HCT116 (cell line): Measurements from ENCODE around the gene DGKB. TPM values are rescaled to one million over a fixed set of nuclear protein-coding genes. Genes with fewer than 3 reads are reported as not detected.

Experiments used
- ATAC-seq: fragments of 200-7000 bp; cut with Tn5 transposase; 2 replicates; pipeline ENCODE4 v1.9.1; 2020; ENCODE audit warnings: mild to moderate bottlenecking, moderate library complexity
- BruUV-seq: library from RNA; stranded (reverse); fragments of 400-500 nt; replicated peaks from 2 replicates; lab custom pipeline; 2021; lab: Mats Ljungman, UMichigan
- CTCF ChIA-PET: fragments of 300-600 bp; sonication (Branson Sonifier 250); formaldehyde crosslinking; loops from one replicate; lab custom pipeline; 2021; ENCODE audit warnings: antibody characterized with exemption; lab: Charles Lee
- POLR2A ChIA-PET: fragments of 300-600, 350-600 bp; sonication (Branson Sonifier 250); formaldehyde crosslinking; loops from one replicate; lab custom pipeline; 2021; ENCODE audit warnings: antibody characterized with exemption; lab: Charles Lee
- RAD21 ChIA-PET, 2 experiments: fragments of 300-600 bp; sonication (Branson Sonifier 250); formaldehyde crosslinking; loops; one replicate each; lab custom pipeline; 2023; ENCODE audit warnings: low total read pairs in 2 of 2; ENCODE audit not compliant: uncharacterized antibody in 2 of 2, unreplicated experiment in 2 of 2, low non-redundant PET in 1 of 2; lab: Charles Lee
- DNase-seq: peaks from one replicate; pipeline ENCODE4 v3.0.0-alpha.2; 2010; ENCODE audit warnings: low read depth, low spot score
- H2AFZ ChIP-seq: fragments of 200-600 bp; shearing (Covaris generic), sonication (generic); 2 replicates; pipeline ENCODE4 v1.6.1; 2017; ENCODE audit warnings: low read depth, mixed run types, mixed read lengths, antibody characterized with exemption, low read length; ENCODE audit not compliant: poor library complexity, severe bottlenecking
- H3K27ac ChIP-seq: 2 replicates; pipeline ENCODE4 v1.5.1; 2012; ENCODE audit warnings: low read depth, low read length
- H3K27me3 ChIP-seq: fragments of 200-600 bp; sonication (generic); 2 replicates; pipeline ENCODE4 v1.6.1; 2016; ENCODE audit warnings: mixed run types, low read length, mixed read lengths; ENCODE audit not compliant: insufficient read depth
- H3K36me3 ChIP-seq, 2 experiments: fragments of 200-500 bp in 1 of 2; fragments of 200-600 bp in 1 of 2; sonication (Bioruptor generic) in 1 of 2; sonication (generic) in 1 of 2; 2 replicates each; pipeline versions ENCODE4 v1.5.1 to v1.6.1; 2014 to 2016; ENCODE audit warnings: low read length in 2 of 2, inconsistent platforms in 1 of 2, mixed read lengths in 1 of 2, mixed run types in 1 of 2; ENCODE audit not compliant: insufficient read depth in 2 of 2, control insufficient read depth in 1 of 2
- H3K4me1 ChIP-seq, 2 experiments: fragments of 200-600 bp in 1 of 2; sonication (generic) in 1 of 2; 2 replicates each; pipeline versions ENCODE4 v1.5.1 to v1.6.1; 2012 to 2017; ENCODE audit warnings: low read length in 2 of 2, inconsistent platforms in 1 of 2, mild to moderate bottlenecking in 1 of 2, mixed read lengths in 1 of 2, mixed run types in 1 of 2, moderate library complexity in 1 of 2; ENCODE audit not compliant: insufficient read depth in 2 of 2, control insufficient read depth in 1 of 2
- H3K4me2 ChIP-seq: fragments of 200-600 bp; sonication (generic); 2 replicates; pipeline ENCODE4 v1.6.1; 2017; ENCODE audit warnings: mixed run types, low read length, mixed read lengths
- H3K4me3 ChIP-seq, 2 experiments: fragments of 200-600 bp in 1 of 2; sonication (generic) in 1 of 2; replicated peaks in 1 of 2; 2 replicates each; pipeline ENCODE4 v1.5.1; 2011 to 2016; ENCODE audit warnings: low read length in 2 of 2, control low read depth in 1 of 2, low read depth in 1 of 2, mild to moderate bottlenecking in 1 of 2, mixed read lengths in 1 of 2, mixed run types in 1 of 2
- H3K79me2 ChIP-seq: fragments of 200-600 bp; sonication (generic); 2 replicates; pipeline ENCODE4 v1.6.1; 2017; ENCODE audit warnings: mild to moderate bottlenecking, mixed run types, low read length, moderate library complexity, mixed read lengths; ENCODE audit not compliant: insufficient read depth
- H3K9ac ChIP-seq: fragments of 200-600 bp; sonication (generic); 2 replicates; pipeline ENCODE4 v1.6.1; 2016; ENCODE audit warnings: low read length, mixed read lengths
- H3K9me2 ChIP-seq: fragments of 200-600 bp; sonication (generic), shearing (Covaris generic); 2 replicates; pipeline ENCODE4 v1.6.1; 2017; ENCODE audit warnings: mixed run types, mild to moderate bottlenecking, moderate library complexity; ENCODE audit not compliant: insufficient read depth
- H3K9me3 ChIP-seq, 2 experiments: fragments of 200-500 bp in 1 of 2; fragments of 200-600 bp in 1 of 2; sonication (Bioruptor generic) in 1 of 2; sonication (generic) in 1 of 2; 2 replicates each; pipeline ENCODE4 v1.6.1; 2014 to 2017; ENCODE audit warnings: low read length in 2 of 2, mixed read lengths in 2 of 2, inconsistent platforms in 1 of 2, low read depth in 1 of 2, mild to moderate bottlenecking in 1 of 2, mixed run types in 1 of 2, moderate library complexity in 1 of 2; ENCODE audit not compliant: control insufficient read depth in 1 of 2, insufficient read depth in 1 of 2
- H4K20me1 ChIP-seq: fragments of 200-600 bp; sonication (generic), shearing (Covaris generic); 2 replicates; pipeline ENCODE4 v1.6.1; 2017; ENCODE audit warnings: mixed run types, mild to moderate bottlenecking, moderate library complexity; ENCODE audit not compliant: insufficient read depth
- CBX3 ChIP-seq: IDR thresholded peaks from 2 replicates; pipeline ENCODE4 v1.6.1; 2012; ENCODE audit warnings: low read depth
- CEBPB ChIP-seq: IDR thresholded peaks from 2 replicates; pipeline ENCODE4 v1.6.1; 2012; ENCODE audit warnings: low read depth
- ELF1 ChIP-seq: IDR thresholded peaks from 2 replicates; pipeline ENCODE4 v1.6.1; 2012; ENCODE audit warnings: low read depth, borderline replicate concordance
- EZH2 ChIP-seq: fragments of 200-600 bp; sonication (generic); IDR thresholded peaks from 2 replicates; pipeline ENCODE4 v1.6.1; 2017; ENCODE audit warnings: antibody characterized with exemption, mixed run types
- EZH2phosphoT487 ChIP-seq: fragments of 200-600 bp; IDR thresholded peaks from 2 replicates; pipeline ENCODE4 v1.6.1; 2018; ENCODE audit warnings: antibody characterized with exemption, borderline replicate concordance
- FOSL1 ChIP-seq: IDR thresholded peaks from 2 replicates; pipeline ENCODE4 v1.6.1; 2012; ENCODE audit warnings: low read depth
- JUND ChIP-seq: IDR thresholded peaks from 2 replicates; pipeline ENCODE4 v1.6.1; 2012
- POLR2A ChIP-seq: IDR thresholded peaks from 2 replicates; pipeline ENCODE4 v1.7.0; 2011; ENCODE audit warnings: borderline replicate concordance; ENCODE audit not compliant: insufficient read depth, insufficient read length; ENCODE audit errors: extremely low read depth
- POLR2AphosphoS5 ChIP-seq: IDR thresholded peaks from 2 replicates; pipeline ENCODE4 v1.6.1; 2011; ENCODE audit warnings: mild to moderate bottlenecking, low read depth, low read length, moderate library complexity
- SRF ChIP-seq: IDR thresholded peaks from 2 replicates; pipeline ENCODE4 v1.6.1; 2012; ENCODE audit warnings: low read depth
- TCF7L2 ChIP-seq: IDR thresholded peaks from 2 replicates; pipeline ENCODE4 v1.7.0; 2011; ENCODE audit warnings: borderline replicate concordance, inconsistent platforms; ENCODE audit not compliant: insufficient read depth, insufficient read length; ENCODE audit errors: extremely low read depth
- YY1 ChIP-seq: IDR thresholded peaks from 2 replicates; pipeline ENCODE4 v1.6.1; 2011; ENCODE audit warnings: low read length, low read depth, moderate library complexity, mild to moderate bottlenecking; ENCODE audit not compliant: insufficient replicate concordance; ENCODE audit errors: extremely low read depth
- ZFX ChIP-seq: fragments of 450-650 bp; IDR thresholded peaks from 2 replicates; pipeline ENCODE4 v1.6.1; 2017
- ZNF274 ChIP-seq: fragments of 200-500 bp; sonication (Bioruptor generic); IDR thresholded peaks from 2 replicates; pipeline ENCODE4 v1.6.1; 2014; ENCODE audit warnings: mild to moderate bottlenecking, low read depth, low read length, inconsistent platforms
- intact Hi-C: fragments of 100-400 bp; cut with micrococcal nuclease; formaldehyde crosslinking; loops from 2 replicates; pipeline ENCODE4 v1.10.0; 2022
- total RNA-seq: library from RNA; stranded (reverse); gene quantifications from one replicate; pipeline ENCODE4 v1.2.1, GENCODE V29; 2021; ENCODE audit not compliant: unreplicated experiment
- TF ChIP-seq, protein P1 (sequence below): IDR thresholded peaks from 2 replicates; pipeline ENCODE4 v1.6.1; 2012
- TF ChIP-seq, protein P2 (sequence below): IDR thresholded peaks from 2 replicates; pipeline ENCODE4 v1.6.1; 2012; ENCODE audit warnings: low read depth
- TF ChIP-seq, protein P3 (sequence below): IDR thresholded peaks from 2 replicates; pipeline ENCODE4 v1.6.1; 2011; ENCODE audit warnings: mild to moderate bottlenecking, low read length, moderate library complexity; ENCODE audit not compliant: insufficient replicate concordance; ENCODE audit errors: extremely low read depth

DGKB gene
- total RNA-seq, 1 experiment from 2014 or later = 0.05 TPM

DNA sequence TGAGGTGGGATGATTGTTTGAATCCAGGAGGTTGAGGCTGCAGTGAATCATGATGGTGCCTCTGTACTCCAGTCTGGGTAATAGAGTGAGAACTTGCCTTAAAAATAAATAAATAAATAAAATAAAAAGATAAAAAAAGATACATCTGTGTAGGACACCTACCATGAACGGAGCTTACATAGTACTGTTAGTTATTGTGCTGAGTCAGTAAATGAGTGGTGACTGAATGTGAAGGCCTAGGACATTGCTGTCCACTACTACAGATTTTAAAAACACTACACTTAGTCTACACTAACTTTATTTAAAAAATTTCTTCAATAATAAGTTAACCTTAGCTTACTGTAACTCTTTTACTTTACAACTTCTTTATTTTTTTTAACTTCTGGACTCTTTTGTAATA lies 806.4 kb downstream of the DGKB start:
- Histone ChIP-seq H3K9me3 (no peaks in the 10 kb centered on the region), H3K27ac (no peak overlapping the region), H3K4me2 (no peak overlapping the region), H3K27me3 (no peaks in the 10 kb centered on the region), H2AFZ (no peak overlapping the region), H3K36me3 (no peaks in the 10 kb centered on the region), H3K9ac (no peak overlapping the region), H3K4me1 (no peaks in the 10 kb centered on the region), H3K9me2 (no peaks in the 10 kb centered on the region; the same call in 1 of the 2 replicates), H3K4me3 (no peak overlapping the region), H3K79me2 (no peaks in the 10 kb centered on the region), H4K20me1 (no peaks in the 10 kb centered on the region)
- RAD21 ChIA-PET = no interaction called here
- POLR2A ChIA-PET = no interaction called here
- BruUV-seq = no TSS peak
- ATAC-seq (no peak), DNase-seq (no peak)
- no peak for TF ChIP-seq POLR2A
- no peak for TF ChIP-seq YY1
- no peak for TF ChIP-seq SRF
- TF ChIP-seq, protein P1, sequence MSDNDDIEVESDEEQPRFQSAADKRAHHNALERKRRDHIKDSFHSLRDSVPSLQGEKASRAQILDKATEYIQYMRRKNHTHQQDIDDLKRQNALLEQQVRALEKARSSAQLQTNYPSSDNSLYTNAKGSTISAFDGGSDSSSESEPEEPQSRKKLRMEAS = no peak
- TF ChIP-seq EZH2 = no peak
- TF ChIP-seq ZNF274 = no peak
- TF ChIP-seq FOSL1 = no peak
- no peak for TF ChIP-seq EZH2phosphoT487
- no peak for TF ChIP-seq POLR2AphosphoS5
- no peak for TF ChIP-seq CEBPB
- no peak for TF ChIP-seq ELF1
- no peak for TF ChIP-seq TCF7L2
- TF ChIP-seq, protein P2, sequence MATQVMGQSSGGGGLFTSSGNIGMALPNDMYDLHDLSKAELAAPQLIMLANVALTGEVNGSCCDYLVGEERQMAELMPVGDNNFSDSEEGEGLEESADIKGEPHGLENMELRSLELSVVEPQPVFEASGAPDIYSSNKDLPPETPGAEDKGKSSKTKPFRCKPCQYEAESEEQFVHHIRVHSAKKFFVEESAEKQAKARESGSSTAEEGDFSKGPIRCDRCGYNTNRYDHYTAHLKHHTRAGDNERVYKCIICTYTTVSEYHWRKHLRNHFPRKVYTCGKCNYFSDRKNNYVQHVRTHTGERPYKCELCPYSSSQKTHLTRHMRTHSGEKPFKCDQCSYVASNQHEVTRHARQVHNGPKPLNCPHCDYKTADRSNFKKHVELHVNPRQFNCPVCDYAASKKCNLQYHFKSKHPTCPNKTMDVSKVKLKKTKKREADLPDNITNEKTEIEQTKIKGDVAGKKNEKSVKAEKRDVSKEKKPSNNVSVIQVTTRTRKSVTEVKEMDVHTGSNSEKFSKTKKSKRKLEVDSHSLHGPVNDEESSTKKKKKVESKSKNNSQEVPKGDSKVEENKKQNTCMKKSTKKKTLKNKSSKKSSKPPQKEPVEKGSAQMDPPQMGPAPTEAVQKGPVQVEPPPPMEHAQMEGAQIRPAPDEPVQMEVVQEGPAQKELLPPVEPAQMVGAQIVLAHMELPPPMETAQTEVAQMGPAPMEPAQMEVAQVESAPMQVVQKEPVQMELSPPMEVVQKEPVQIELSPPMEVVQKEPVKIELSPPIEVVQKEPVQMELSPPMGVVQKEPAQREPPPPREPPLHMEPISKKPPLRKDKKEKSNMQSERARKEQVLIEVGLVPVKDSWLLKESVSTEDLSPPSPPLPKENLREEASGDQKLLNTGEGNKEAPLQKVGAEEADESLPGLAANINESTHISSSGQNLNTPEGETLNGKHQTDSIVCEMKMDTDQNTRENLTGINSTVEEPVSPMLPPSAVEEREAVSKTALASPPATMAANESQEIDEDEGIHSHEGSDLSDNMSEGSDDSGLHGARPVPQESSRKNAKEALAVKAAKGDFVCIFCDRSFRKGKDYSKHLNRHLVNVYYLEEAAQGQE = no peak
- TF ChIP-seq ZFX = no peak
- no peak for TF ChIP-seq CBX3
- TF ChIP-seq, protein P3, sequence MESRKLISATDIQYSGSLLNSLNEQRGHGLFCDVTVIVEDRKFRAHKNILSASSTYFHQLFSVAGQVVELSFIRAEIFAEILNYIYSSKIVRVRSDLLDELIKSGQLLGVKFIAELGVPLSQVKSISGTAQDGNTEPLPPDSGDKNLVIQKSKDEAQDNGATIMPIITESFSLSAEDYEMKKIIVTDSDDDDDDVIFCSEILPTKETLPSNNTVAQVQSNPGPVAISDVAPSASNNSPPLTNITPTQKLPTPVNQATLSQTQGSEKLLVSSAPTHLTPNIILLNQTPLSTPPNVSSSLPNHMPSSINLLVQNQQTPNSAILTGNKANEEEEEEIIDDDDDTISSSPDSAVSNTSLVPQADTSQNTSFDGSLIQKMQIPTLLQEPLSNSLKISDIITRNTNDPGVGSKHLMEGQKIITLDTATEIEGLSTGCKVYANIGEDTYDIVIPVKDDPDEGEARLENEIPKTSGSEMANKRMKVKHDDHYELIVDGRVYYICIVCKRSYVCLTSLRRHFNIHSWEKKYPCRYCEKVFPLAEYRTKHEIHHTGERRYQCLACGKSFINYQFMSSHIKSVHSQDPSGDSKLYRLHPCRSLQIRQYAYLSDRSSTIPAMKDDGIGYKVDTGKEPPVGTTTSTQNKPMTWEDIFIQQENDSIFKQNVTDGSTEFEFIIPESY = no peak
- no peak for TF ChIP-seq JUND
- intact Hi-C loops = no loop called here
- CTCF ChIA-PET = no interaction called here
